Measurements from ENCODE around the gene SPEN. TPM values are rescaled to one million over a fixed set of nuclear protein-coding genes. Genes with fewer than 3 reads are reported as not detected.

The SPEN gene
- total and polyA plus RNA-seq, 9 of the 15 experiments (the other 6 are each of a cell fraction or from before 2014, with no cell fraction given) = 5.7 to 87.5 (median 27.2) TPM

GRCh38 chr1:15835741-15836510 is 11.6 kb upstream of the SPEN start (continued):
- TF ChIP-seq ZNF512 (tag; IDR thresholded peaks at IDR 0.05) = no peak
- peak; percentile 92 for TF ChIP-seq SP1 (CRISPR knock-in tag; IDR thresholded peaks at IDR 0.05)
- peak; percentile 73 for TF ChIP-seq POU5F1 (IDR thresholded peaks at IDR 0.05; ENCODE audit: borderline replicate concordance, low read depth, low read length, partially characterized antibody)
- no peak for TF ChIP-seq ZC3H11A (IDR thresholded peaks at IDR 0.05; ENCODE audit: low read depth, low read length)
- TF ChIP-seq NFRKB (IDR thresholded peaks at IDR 0.05; ENCODE audit: low read depth) = peak; percentile 96
- TF ChIP-seq NR2C1 (IDR thresholded peaks at IDR 0.05) = no peak
- peak; percentile 26; the same call in 1 of the 2 replicates for TF ChIP-seq NR2C1 (tag; IDR thresholded peaks at IDR 0.05)
- peak; percentile 94 for TF ChIP-seq VEZF1 (CRISPR knock-in tag; IDR thresholded peaks at IDR 0.05)
- peak; percentile 89; the same call in 1 of the 2 replicates for TF ChIP-seq KAT7 (CRISPR knock-in tag; IDR thresholded peaks at IDR 0.05; ENCODE audit: borderline replicate concordance)
- TF ChIP-seq NR2F6 (CRISPR knock-in tag; IDR thresholded peaks at IDR 0.05) = no peak
- TF ChIP-seq ZBTB7A (IDR thresholded peaks at IDR 0.05; ENCODE audit: borderline replicate concordance, control insufficient read depth, low read depth, low read length) = peak; percentile 34; the same call in 1 of the 2 replicates
- no peak; the same call in 1 of the 2 replicates for TF ChIP-seq ZNF133 (CRISPR knock-in tag; IDR thresholded peaks at IDR 0.05)
- peak; percentile 98 for TF ChIP-seq HMGN3 (IDR thresholded peaks at IDR 0.05; ENCODE audit: borderline replicate concordance, extremely low read depth, insufficient read length, low read depth, low read length)
- TF ChIP-seq FOXA1 (IDR thresholded peaks at IDR 0.05; ENCODE audit: borderline replicate concordance) = no peak
- TF ChIP-seq THAP12 (CRISPR knock-in tag; IDR thresholded peaks at IDR 0.05) = peak; percentile 57; the same call in 1 of the 2 replicates
- no peak for TF ChIP-seq ZNF134 (CRISPR knock-in tag; conservative IDR thresholded peaks at IDR 0.05)
- no peak for TF ChIP-seq DLX4 (CRISPR knock-in tag; IDR thresholded peaks at IDR 0.05)
- no peak for TF ChIP-seq ZFP91 (CRISPR knock-in tag; IDR thresholded peaks at IDR 0.05)
- no peak for TF ChIP-seq HEY1 (CRISPR knock-in tag; IDR thresholded peaks at IDR 0.05; ENCODE audit: borderline replicate concordance)

Data from K562 (cell line).